Stimulated activated CD8-positive, alpha-beta memory T cell treated with anti-CD3 and anti-CD28 coated beads, Interleukin-12 subunit alpha, Interleukin-12 subunit beta, amount 100 ng/mL, for 4 hours (primary cell): ENCODE data around the gene PDE9A.

Source experiments
- DNase-seq: peaks from one replicate; pipeline ENCODE4 v3.0.0-alpha.2; 2020; ENCODE audit warnings: low read depth

PDE9A gene

DNA sequence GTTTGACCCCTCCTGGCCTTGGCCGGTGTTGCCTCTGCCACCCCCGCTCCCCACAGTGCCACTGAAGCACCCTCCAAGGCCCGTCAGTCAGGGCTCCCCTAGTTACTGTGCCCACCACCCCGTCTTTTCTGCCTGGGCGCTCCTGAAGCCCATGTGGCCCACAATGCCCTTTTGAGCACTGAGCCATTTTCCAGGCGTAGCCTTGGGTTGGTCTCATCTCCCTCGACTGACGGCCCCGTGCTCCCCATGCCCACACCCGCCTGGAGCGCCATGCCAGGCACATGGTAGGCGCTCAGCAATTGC lies 118.0 kb downstream of the PDE9A start:
- DNase-seq = no peak

DNA sequence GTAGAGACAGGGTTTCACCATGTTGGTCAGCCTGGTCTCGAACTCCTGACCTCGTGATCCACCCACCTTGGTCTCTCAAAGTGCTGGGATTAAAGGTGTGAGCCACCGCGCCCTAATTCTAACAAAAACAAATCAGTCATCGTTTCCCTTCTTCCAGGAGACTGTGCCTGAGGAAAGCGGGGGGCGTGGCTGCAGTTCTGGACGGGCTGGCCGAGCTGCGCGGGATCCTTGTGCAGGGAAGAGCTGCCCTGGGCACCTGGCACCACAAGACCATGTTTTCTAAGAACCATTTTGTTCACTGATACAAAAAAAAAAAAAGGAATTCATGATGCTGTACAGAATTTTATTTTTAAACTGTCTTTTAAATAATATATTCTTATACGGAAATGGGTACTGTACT lies 121.7 kb downstream of the PDE9A start:
- no peak for DNase-seq

DNA sequence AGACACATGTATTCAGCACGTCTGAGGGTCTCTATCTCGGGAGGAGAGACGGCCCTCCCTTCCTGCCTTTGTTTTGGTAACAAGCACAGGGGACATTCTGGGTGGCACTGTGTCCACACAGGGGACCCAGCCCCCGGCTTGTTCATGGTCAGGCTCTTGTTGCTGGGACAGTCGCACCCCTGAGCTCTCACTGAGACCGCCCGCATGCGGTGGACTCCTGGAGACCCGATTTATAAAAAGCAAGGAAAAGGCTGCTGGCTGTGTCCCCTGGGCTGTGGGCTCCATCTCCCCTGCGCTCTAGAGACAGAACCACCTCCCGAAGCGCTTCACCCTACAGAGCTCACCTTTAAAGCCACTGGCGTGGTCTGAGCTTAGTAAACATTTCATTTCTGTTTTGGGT lies 122.5 kb downstream of the PDE9A start:
- DNase-seq = no peak

GRCh38 chr21:42777064-42777756 lies 123.8 kb downstream of the PDE9A start:
- no peak for DNase-seq

DNA sequence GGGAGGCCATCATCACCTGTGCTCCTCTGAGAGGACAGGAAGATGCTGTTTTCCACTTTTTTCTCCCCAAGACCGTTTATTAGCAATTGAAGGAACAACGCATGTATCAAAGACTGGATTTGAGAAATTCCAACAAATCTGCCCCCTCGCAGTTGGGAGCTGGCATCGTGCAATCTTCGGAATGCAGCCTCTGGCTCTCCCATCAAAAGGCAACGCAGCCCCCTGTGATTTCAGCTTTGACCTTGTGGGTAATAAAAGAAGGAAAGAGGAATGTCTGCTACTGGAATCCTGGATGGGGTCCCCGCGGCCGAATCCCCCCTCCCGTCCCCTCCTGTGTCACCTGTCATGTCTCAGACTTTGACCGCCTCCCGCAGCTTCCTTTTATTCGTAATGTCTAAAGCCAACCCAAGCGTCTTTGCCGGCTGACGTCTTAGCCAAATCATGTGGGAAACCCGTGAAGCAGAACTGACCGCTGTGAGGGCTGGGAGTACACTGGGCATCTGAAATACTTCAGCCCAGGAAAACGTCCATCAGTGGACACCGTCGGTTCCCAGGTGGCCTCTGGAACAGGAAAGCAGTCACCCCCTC lies 124.4 kb downstream of the PDE9A start:
- DNase-seq = no peak

DNA sequence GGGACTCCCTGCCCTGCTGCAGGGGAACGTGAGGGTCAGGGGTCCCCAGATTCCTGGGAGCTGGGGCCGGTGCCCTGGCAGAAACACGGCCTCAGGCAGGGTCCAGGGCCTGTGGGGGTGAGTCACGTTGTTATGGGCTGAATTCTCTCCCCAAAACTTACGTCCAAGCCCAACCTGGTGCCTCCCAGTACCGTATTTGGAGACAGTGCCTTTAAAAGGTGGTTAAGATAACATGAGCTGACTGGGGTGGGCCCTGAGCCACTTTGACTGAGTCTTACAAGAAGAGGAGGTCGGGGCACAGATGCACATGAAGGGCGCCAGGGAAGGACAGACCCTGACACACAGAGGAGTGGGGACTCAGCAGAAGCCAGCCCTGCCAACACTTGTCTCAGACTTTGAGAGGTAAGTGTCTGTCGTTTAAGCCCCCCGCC lies 126.0 kb downstream of the PDE9A start:
- DNase-seq = no peak

DNA sequence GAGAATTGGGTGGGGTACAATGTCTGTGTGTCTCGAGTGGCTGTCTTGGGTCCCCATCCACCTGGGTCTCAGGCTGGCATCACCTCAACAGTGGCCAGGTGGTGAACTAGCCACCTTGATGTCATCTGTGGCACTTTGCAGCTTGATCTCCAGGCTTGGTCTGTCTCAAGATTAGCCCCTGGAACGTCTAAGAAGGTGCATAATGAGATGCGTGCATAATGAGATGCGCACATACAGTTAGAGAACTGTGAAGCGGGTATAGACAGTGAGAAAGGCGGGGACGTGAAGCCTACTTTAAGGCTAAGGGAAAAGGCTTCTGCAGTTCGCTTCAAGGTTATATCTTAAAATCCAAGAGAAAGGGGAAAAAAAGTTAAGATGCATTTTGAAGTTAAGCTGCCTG lies 127.2 kb downstream of the PDE9A start:
- no peak for DNase-seq

DNA sequence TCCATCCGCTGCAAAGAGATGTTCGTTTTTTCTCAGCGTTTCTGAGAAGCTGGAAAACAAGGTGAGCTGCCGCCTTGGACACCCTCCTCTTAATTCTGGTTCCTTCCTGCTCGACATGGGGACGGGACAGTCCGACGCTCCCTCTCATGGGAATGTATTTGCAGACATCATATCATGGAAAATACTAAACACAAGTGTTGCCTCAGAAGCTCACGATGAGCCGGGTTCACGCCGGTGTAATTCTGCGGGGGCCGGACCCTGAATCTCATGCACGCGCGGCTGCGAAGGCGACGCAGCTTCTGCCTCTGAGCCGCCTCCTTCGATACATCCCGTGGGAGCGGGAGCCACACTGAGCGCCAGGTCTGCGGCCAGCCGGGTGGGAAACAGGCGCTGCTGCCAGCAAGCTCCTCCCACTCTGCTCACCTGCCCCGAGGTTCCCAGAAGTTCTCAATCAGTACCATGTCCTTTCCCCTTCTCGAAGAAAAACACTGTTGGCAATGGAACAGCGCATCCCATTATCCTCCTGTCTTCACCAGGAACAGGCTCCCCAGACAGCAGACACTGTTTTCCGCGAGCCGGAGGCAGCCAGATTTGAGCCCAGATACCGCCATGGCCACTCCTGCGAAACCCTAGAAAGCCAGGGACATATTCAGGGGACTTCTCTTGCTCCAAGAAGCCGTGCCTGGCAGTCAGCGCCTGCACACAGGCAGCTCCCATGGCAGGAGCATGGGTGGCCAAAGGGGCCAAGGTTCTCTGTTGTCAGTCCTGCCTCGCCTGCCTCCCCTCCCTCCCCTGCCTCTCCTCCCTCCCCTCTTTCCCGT lies 127.9 kb downstream of the PDE9A start:
- no peak for DNase-seq

DNA sequence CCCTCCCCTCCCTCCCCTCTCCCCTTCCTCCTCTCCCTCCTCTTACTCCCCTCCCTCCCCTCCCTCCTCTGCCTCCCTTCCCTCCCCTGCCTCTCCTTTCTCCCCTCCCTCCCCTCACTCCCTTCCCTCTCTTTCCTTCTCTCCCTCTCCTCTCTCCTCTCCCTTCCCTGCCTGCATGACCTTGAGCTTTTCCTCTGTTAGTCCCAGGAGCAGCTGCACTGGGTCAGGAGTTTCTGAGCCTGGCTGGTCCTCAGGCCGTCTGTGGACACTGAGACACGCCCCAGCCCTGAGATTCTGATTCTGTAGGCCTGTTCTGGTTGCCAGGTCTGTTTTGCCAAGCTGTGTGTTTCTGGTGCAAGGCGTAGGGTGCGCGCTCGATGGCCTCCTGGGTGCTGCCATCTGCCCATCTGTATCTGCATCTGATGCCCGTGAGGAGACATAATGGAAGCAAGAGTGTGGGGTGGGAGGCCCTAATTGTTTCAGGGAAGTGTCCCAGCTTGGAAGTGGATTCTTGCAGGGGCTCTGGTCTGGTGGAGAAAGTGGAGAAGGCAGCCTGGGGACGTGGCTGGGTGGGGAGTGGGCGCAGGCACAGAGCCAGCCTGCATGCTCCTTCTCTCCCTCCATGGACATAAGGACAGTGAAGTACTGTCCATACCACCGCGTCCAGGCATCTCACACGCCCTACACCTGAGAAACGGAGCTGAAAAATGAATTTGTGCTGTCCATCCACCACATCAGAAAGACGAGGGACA lies 128.7 kb downstream of the PDE9A start:
- DNase-seq = no peak

DNA sequence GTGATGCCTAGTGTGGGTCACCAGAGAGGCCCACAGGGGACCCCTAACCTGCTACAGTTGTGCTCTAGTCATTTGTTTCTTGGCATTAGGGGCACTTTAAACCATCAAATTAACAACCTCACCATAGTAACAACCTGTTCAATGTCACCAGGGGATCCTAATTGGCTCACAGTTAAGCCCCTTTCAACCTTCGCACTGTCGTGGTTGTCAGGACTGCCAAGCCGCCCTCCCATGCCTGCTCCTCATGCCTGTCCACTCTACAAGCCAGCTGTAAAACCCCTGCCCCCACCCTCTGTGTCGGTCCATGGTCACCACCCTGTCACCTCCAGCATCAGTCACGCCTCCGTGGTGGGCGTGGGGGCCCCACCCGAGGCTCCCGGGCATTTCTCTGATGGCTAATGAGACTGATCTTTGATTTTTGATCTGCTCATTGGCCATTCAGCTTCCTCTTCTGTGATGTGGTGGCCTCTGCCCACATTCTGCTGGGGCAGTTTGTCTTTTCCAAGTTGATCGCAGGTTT lies 129.4 kb downstream of the PDE9A start:
- no peak for DNase-seq

- DNase-seq = no peak
Observed at GRCh38 chr21:42784276-42784675, 130.9 kb downstream of the PDE9A start.

- no peak for DNase-seq
Observed at GRCh38 chr21:42784896-42785451, 131.6 kb downstream of the PDE9A start.

- no peak for DNase-seq
Observed at GRCh38 chr21:42785666-42786427, 132.4 kb downstream of the PDE9A start.

DNA sequence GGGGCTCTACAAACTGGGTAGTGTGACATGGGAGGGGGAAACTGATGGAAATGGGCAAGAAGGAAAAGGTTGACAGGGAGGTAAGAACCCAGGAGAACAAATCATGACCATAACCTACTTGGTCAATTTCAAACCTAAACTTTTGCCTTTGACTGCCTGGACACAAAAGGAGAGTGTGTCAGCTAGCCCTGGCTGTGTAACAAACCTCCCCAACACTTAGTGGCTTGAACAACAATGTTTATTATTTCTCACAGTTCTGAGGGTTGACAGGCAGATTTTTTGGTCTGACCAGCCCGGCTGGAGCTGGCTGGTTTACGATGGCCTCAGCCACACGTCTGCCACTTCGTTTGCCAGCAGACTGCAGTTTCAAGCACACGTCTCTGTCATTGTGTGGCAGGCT lies 133.5 kb downstream of the PDE9A start:
- no peak for DNase-seq

DNA sequence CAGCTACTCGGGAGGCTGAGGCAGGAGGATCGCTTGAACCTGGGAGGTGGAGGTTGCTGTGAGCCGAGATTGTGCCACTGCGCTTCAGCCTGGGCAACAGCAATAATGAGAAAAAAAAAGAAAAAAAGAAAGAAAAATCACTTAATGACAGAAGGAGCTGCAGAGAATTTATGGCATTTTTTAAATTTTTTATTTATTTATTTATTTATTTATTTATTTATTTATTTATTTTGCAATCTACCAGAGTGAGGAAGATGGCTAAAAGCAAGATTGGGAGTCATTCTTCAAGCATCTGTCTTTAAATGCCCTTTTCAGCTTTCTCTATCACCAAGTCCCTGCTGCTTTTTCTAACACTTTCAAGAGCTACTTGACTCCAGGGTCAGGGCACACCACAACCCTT lies 134.2 kb downstream of the PDE9A start:
- DNase-seq = no peak

DNA sequence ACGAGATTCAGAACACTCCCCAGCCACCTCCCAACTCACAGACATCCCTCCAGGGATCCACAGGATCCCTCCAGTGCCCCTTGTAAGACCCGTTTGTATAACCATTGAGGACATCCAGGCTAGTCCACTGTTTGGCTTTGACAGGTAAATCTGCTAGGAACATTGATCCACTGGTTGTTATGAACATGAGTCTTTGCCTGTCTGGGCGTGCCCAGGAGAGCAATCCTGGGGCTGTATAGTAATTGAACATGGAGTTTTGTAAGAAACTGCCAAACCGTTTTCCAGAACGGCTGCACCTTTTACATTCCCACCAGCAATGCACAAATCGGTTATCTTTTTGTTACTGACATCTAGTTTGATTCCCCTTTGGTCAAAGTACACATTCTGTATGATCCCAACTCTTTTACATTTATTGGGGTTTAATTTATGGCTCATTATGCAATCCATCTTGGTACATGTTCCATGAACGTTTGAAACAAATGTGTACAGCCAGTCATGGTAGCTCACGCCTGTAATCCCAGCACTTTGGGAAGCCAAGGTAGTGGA lies 137.2 kb downstream of the PDE9A start:
- DNase-seq = no peak

DNA sequence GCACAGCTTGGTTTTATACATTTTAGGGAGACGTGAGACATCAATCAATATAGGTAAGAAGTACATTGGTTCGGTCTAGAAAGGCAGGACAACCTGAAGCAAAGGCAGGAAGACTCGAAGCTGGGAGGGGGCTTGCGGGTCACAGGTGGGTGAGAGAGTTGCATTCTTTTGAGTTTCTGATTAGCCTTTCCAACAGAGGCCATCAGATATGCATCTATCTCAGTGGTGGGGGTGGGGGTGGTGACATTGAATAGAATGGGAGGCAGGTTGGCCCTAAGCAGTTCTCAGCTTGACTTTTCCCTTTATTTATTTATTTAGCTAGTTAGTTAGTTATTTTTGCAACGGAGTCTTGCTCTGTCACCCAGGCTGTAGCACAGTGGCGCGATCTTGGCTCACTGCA lies 140.4 kb downstream of the PDE9A start:
- DNase-seq = no peak

DNA sequence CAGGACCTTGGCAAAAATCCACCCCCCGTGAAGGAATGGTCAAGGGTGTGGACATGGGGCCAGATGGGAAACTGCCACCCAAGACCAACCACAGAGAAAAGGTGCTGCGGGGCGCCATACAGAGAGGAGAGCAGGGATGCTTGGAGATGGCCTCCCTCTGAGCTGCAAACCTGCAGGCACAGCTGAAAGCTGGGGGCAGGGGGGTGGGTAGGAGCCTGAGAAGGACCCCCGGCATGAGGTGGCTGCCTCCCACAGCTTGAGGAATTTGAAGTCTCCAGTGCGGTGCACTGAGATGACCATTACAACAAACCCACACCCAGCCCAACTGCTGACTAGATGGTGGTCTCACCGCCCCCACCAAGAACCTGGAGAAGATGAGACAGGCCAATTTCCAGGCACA lies 141.1 kb downstream of the PDE9A start:
- no peak for DNase-seq

GRCh38 chr21:42796327-42797062 lies 143.1 kb downstream of the PDE9A start:
- DNase-seq = no peak

GRCh38 chr21:42797522-42797921 lies 144.1 kb downstream of the PDE9A start:
- DNase-seq = no peak
